CD4-positive, alpha-beta T cell treated with Interleukin-1 beta for 1 hour (primary cell): ENCODE results near the gene RNU5D-1.
A peak's percentile ranks its signal among the peaks of the same experiment; 100 is the strongest.
"Not testable (repeated sequence)": the region's sequence is repeated elsewhere in the genome, so short reads cannot be mapped to it uniquely, and the experiment has no call there.

Experiments
- DNase-seq, 2 donors: peaks; one replicate each; pipeline ENCODE4 v3.0.0-alpha.2; 2020 to 2022

Gene RNU5D-1

GRCh38 chr1:44724955-44725698 lies 5.8 kb downstream of the RNU5D-1 start:
- no peak for DNase-seq

GRCh38 chr1:44724296-44724954 lies 6.5 kb downstream of the RNU5D-1 start:
- DNase-seq = no peak

DNA sequence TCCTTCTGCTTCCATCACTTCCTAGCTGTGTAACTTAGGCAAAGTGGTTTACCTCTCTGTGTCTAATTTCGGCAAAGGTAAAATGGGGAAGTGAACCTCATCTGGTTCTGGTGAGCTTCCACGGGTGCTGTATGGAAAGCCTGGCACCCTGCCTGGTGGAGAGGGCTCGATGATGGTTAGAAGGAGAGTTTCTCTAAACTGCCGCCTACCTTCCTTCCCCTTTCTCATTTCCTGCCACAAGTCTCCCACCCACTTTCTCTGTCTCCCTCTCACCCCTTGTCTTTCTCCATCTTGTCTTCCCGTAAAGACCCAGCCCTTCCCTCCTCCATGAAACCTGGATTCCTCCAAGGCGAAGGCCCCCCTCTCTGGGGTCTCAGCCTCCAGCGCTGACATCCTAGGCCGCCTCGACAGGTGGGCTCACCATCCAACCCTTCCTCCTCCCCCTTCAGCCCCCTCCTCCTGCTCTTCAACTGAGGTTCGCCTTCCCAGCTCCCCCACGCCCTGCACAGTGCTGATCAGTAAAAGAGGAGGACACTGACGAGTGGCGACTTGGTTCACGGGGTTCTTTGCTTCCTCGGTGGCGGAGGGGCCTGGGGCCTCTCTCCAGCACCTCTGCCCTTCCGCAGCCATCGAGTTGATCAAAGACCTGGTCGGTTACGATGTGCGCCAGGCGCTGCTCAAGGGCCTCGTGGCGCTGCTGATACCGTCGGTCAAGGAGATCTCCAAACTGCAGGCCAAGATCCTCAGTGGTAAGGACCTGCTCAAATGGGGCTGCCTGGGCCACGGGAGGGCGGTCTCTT lies 7.3 kb downstream of the RNU5D-1 start:
- DNase-seq = peak in 1 of 2 donors; percentile 55

GRCh38 chr1:44723064-44723463 lies 7.9 kb downstream of the RNU5D-1 start:
- no peak for DNase-seq

DNA sequence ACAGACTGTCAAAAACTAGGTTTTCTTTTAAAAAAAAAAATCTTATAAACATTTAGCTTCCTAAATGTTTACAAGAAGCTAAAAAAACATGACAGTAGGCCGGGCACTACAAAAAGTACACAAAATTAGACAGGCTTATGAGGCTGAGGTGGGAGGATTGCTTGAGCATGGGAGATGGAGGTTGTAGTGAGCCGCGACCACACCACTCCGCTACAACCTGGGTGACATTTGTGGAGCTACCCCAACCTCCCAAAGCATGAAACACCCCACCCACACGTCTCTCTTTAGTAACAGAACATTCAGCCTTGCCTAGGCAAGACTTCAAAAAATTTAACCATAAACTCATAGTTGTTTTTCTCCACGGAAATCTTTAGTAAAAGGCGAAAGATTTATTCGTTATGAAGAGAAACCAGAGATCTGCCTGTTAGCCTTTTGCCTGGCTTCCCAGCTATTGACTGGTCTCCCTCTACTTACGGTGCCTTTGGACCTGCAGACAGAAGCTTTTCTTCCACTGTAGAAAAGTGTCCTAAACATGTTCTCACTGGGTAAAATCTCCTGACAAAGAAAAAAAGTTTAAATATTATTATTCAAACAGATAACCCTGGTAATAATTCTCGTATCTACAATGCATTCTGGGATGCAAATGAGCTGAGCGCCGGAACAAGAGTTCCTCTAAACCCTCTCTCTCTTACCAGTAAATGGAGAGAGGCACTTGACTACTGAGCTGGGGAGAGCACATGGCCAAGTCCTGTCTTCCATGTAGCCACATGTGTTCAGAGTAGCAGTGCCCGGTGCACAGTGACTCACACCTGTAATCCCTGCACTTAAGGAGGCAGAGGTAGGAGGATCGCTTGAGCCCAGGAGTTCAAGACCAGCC lies 9.2 kb downstream of the RNU5D-1 start:
- peak; percentile 85 to 88 for DNase-seq

DNA sequence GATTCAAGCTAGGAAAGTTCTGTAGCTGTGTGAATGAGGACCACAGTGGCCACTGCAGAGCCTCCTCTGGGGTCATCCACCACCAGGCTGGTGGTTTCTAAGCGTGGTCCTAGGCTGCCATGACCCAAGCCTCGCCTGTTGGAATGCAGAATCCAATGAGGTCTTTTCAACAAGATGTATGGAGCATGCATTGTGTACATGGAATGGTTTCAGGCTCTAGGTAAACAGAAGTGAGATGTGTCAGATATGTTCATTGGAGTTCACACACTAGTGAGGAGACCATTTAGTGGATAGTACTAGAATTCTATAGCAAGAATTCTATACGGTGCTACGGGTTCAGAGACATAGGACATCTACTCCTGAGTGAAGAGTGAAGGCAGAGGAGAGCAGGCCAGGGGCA lies 10.7 kb downstream of the RNU5D-1 start:
- DNase-seq = no peak

DNA sequence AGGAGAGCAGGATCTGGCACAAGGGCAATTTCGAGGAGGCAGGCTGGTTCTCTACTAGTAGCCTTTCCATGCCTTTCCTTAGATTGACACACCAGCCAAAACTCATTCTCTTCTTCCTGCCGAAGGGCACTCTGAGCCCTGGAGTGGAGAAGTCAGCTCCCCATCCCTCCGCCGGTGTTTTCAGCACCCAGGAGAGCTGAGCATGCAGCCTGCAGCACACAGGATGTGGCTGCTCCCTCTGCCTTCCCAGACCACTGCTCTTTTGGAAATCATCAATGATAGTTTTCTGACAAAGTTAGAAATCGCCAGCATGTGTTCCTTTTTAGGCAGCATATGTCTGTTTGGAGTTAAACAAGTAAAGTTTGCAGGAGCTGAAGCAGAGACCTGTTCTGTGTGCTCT lies 11.7 kb downstream of the RNU5D-1 start:
- DNase-seq = no peak

DNA sequence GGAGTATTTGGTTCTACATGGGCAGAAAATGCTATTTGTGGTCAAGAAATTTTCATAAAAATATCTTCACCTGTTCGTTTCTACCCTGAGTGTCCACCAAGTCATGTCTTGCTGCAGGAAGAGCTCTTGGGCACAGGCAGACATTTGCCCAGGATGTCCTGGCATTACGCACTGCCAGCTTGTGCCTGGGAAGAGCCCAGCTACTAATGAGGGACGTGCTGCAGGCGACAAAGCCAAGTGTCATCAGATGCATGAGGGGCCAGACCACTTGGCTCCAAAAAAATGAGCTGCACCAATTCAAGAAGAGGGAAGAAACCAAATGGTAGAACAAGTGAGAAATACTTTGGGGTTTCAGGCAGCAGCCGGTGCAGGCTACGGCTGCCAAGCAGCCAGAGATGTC lies 12.9 kb downstream of the RNU5D-1 start:
- no peak for DNase-seq

GRCh38 chr1:44717653-44718052 lies 13.3 kb downstream of the RNU5D-1 start:
- DNase-seq = no peak

GRCh38 chr1:44717156-44717555 lies 13.8 kb downstream of the RNU5D-1 start:
- no peak for DNase-seq

- DNase-seq = peak; percentile 75 to 82
Observed at GRCh38 chr1:44714944-44715571, 15.9 kb downstream of the RNU5D-1 start.

DNA sequence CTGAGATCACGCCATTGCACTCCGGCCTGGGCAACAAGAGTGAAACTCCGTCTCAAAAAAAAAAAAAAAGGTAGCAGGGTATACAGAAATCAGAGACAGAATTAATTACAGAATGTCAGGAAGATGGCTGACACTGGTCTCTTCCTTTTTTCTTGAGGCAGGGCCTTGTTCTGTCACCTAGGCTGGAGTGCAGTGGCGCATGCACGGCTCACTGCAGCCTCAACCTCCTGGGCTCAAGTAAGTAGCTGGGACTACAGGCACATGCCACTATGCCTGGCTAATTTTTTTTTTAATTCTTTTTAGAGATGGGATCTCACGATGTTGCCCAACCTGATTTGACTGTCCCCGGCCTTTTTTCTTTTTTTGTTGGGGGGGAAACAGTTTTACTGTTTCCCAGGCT lies 16.4 kb downstream of the RNU5D-1 start:
- DNase-seq = no peak

DNA sequence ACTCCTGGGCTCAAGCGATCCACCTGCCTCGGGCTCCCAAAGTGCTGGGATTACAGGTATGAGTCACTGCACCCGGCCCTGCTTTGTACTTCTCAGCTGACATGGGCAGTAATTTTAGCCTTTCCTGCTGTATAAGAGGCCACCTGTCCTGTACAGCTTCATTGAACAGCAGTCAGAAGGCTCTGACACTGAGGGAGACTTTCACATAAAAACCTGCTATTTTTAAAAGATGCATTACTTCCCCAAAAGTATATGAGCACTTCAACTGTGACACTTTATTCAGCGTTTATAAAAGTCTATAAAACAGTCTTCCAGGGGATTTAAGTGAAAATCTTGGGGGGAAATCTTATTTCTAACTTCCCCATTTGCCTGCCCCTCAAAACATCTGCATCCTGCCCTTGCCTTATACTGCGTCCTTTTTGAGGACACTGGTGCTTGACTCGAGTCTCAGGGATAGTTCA lies 17.6 kb downstream of the RNU5D-1 start:
- DNase-seq = no peak

DNA sequence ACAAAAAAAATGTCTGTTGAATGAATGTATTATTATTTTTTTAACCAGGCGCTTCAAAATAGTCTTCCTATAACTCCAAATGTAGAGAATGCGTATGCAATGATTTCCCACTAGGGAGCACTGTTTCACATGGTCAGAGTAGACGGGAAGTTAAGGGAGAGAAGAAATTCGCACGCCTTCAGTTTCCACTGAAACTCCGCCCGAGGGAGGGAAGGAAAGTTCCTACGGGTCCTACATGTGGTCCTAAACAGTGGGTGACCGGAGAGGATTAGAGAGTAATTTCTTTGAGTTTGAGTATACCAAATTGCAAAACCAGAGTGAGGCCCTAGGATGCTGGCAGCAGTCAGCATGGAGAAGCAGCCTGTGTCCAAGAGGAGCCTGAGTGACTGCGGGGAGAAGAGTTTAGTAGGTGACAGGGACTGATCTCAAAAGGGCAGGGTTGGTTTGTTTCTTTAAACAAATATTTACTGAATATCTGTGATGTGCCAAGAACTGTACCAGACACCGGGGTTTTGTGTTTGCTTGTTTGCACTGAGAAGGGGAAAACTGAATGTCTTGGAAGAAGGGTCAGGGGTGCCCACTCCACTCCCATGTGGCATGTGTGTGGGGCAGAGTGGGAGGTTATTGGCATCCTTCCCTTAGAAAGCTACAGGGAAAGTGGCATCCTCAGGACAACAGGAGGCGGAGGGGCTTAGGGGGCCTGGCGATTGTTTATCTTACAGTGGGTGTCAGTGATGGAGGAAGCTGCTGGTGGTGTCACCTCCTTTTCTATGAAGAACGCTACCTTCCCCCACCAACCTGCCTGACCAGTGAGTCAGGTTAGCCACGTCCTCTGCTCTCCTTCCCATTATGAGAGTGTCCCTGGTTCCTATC lies 22.8 kb downstream of the RNU5D-1 start:
- peak; percentile 20 to 65 for DNase-seq

GRCh38 chr1:44707112-44707881 lies 23.7 kb downstream of the RNU5D-1 start:
- DNase-seq = no peak

- no peak for DNase-seq
Observed at GRCh38 chr1:44705938-44706337, 25.0 kb downstream of the RNU5D-1 start.

DNA sequence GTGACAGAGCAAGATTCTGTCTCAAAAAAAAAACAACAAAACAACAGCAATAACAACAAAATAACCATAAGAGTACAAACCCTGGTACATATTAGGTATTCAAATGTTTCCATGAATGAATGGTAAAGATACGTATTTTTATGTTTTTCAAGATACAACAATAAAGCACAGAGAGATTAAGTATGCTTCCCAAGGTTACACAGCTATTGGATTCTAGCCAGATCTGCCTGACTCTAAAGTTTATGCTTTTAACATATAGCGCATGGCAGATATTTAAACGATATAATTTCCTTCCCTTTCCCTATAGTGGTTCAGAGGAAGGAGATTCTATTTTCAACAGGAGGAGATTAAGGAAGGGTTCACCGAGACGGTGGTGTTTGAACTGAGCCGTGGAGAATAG lies 25.5 kb downstream of the RNU5D-1 start:
- DNase-seq = no peak

DNA sequence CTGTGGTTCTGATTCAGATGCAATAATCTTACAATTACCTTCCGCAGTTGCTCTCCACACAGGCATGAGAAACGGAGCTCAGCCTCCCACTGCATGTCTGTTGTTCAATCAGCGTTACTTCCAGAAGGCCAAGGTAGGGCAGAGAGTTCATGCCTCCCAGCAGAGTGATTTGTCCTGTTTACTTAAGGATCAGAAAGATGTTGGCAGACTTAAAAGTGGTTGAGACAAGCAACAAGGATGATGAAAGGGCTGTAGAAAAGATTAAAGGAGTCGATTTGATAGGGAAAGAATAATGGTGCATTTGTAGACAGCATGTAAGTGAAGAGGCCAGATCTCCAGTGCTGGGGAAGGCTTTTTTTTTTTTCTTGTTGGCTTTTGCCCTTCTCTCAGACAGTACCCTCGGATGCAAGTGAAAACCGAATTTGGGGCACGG lies 29.8 kb downstream of the RNU5D-1 start:
- no peak for DNase-seq

- no peak for DNase-seq
Observed at GRCh38 chr1:44700573-44700972, 30.4 kb downstream of the RNU5D-1 start.

DNA sequence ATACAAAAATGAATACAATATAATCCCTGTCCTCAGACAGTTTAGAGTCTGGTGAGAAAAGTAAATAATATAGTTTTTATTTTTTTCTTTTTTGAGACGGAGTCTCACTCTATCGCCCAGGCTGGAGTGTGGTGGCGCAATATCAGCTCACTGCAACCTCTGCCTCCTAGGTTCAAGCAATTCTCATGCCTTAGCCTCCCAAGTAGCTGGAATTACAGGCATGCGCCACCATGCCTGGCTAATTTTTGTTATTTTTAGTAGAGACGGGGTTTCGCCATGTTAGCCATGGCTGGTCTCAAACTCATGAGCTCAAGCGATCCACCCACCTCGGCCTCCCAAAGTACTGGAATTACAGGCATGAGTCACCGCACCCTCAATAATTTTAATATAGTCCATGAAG lies 31.6 kb downstream of the RNU5D-1 start:
- not testable (repeated sequence) for DNase-seq
